Lung (tissue), 12 donors: Measurements from ENCODE around the gene SS18L1. TPM values are rescaled to one million over a fixed set of nuclear protein-coding genes. Genes with fewer than 3 reads are reported as not detected.

Experiments
- ATAC-seq: fragments of 200-7000 bp; cut with Tn5 transposase; one replicate; pipeline ENCODE4 v1.9.1; 2020; ENCODE audit warnings: moderate number of reproducible peaks; ENCODE audit not compliant: insufficient read depth, low FRiP score
- DNase-seq, 3 donors: peaks; one replicate each; pipeline ENCODE4 v3.0.0-alpha.2; 2013 to 2017
- H3K27ac ChIP-seq, 2 donors: one replicate each; pipeline ENCODE4 v1.5.1; 2013; ENCODE audit warnings: mild to moderate bottlenecking in 2 of 2, moderate library complexity in 2 of 2, control low read depth in 1 of 2, inconsistent platforms in 1 of 2, low read depth in 1 of 2, low read length in 1 of 2
- H3K27me3 ChIP-seq, 3 donors: one replicate each; pipeline ENCODE4 v1.5.1; 2013; ENCODE audit warnings: low read length in 2 of 3; ENCODE audit not compliant: control insufficient read depth in 3 of 3, insufficient read depth in 3 of 3
- H3K36me3 ChIP-seq, 4 donors: one replicate each; pipeline ENCODE4 v1.5.1; 2013; ENCODE audit warnings: low read length in 4 of 4, mild to moderate bottlenecking in 1 of 4, moderate library complexity in 1 of 4; ENCODE audit not compliant: control insufficient read depth in 4 of 4, insufficient read depth in 4 of 4
- H3K4me1 ChIP-seq, 5 donors: one replicate each; pipeline ENCODE4 v1.5.1; 2013; ENCODE audit warnings: low read length in 5 of 5, mild to moderate bottlenecking in 2 of 5, moderate library complexity in 1 of 5; ENCODE audit not compliant: control insufficient read depth in 5 of 5, insufficient read depth in 5 of 5
- H3K4me3 ChIP-seq: one replicate; pipeline ENCODE4 v1.5.1; 2013; ENCODE audit warnings: mild to moderate bottlenecking, control low read depth, moderate library complexity
- H3K9ac ChIP-seq, 2 donors: one replicate each; pipeline ENCODE4 v1.5.1; 2013; ENCODE audit warnings: low read length in 2 of 2, control low read depth in 1 of 2; ENCODE audit not compliant: insufficient read depth in 1 of 2
- H3K9me3 ChIP-seq, 4 donors: one replicate each; pipeline ENCODE4 v1.5.1; 2013; ENCODE audit warnings: low read length in 3 of 4, mild to moderate bottlenecking in 1 of 4, moderate library complexity in 1 of 4; ENCODE audit not compliant: control insufficient read depth in 4 of 4, insufficient read depth in 3 of 4
- CTCF ChIP-seq: IDR thresholded peaks from 2 replicates; pipeline ENCODE4 v1.5.1; 2012; ENCODE audit warnings: mild to moderate bottlenecking; ENCODE audit errors: control extremely low read depth, extremely low read depth
- WGBS, 2 donors: extraction: QIAGEN DNeasy Blood & Tissue Kit; methylation state at CpG; one replicate each; pipeline ENCODE4 v1.1.7; 2013; 5-methylcytosine and 5-hydroxymethylcytosine counted together
- polyA plus RNA-seq, 2 donors: library from polyadenylated mRNA; stranded (reverse); fragments of 200-250 nt; gene quantifications; one replicate each; pipeline ENCODE4 v1.2.1, GENCODE V29; 2013
- total RNA-seq, 2 donors: library from RNA; depleted of rRNA in 1 of 2; stranded (reverse); fragments of >200 nt in 1 of 2; gene quantifications; one replicate each; pipeline ENCODE4 v1.2.1, GENCODE V29; 2014 to 2021
- donor health status: control.
- donor health status: control.
- donor health status: Bipolar disorder and iron deficiency.
- donor health status: healthy.
- donor health status: DM: yes; HTN: yes; CAD: no.

SS18L1 gene
- total and polyA plus RNA-seq, 4 donors = 7.2 to 24.1 (median 14.9) TPM

- Histone ChIP-seq H3K36me3 (no peaks in the 10 kb centered on the region), H3K27me3 (peaks cover 5 to 55% (median 20%) of the 10 kb centered on the region in 3 donors), H3K27ac (no peak overlapping the region), H3K9me3 (peaks cover 0 to 5% (median 0%) of the 10 kb centered on the region in 4 donors), H3K9ac (no peak overlapping the region), H3K4me1 (peaks cover 0 to 10% (median 0%) of the 10 kb centered on the region in 5 donors), H3K4me3 (no peak overlapping the region)
- WGBS, 2 donors = 68 to 73% methylated on average over 21 to 26 of the region's 26 CpGs
- no peak for TF ChIP-seq CTCF
- ATAC-seq (no peak), DNase-seq (no peak)
These were observed 73.3 kb downstream of the SS18L1 start for GRCh38 chr20:62216636-62217566.

- H3K27ac ChIP-seq = no peak overlapping the region
- H3K36me3 ChIP-seq = no peaks in the 10 kb centered on the region
- DNase-seq = no peak
- no peak overlapping the region for H3K4me3 ChIP-seq
- TF ChIP-seq CTCF = no peak
- no peak for ATAC-seq
- 58 to 65% methylated on average over 38 of the region's 38 CpGs for WGBS, 2 donors
- peaks cover 0 to 5% (median 0%) of the 10 kb centered on the region in 4 donors for H3K9me3 ChIP-seq
- H3K27me3 ChIP-seq = peaks cover 9 to 67% (median 24%) of the 10 kb centered on the region in 3 donors
- H3K4me1 ChIP-seq = peaks cover 0 to 10% (median 0%) of the 10 kb centered on the region in 5 donors
- H3K9ac ChIP-seq = no peak overlapping the region
These were observed 74.6 kb downstream of the SS18L1 start for GRCh38 chr20:62217913-62218773.

GRCh38 chr20:62219101-62219991 lies 75.8 kb downstream of the SS18L1 start:
- no peak for TF ChIP-seq CTCF
- Histone ChIP-seq H3K36me3 (no peaks in the 10 kb centered on the region), H3K4me3 (no peak overlapping the region), H3K27me3 (peaks cover 14 to 66% (median 24%) of the 10 kb centered on the region in 3 donors), H3K27ac (no peak overlapping the region), H3K9ac (no peak overlapping the region), H3K9me3 (peaks cover 0 to 5% (median 0%) of the 10 kb centered on the region in 4 donors), H3K4me1 (peaks cover 0 to 10% (median 0%) of the 10 kb centered on the region in 5 donors)
- WGBS, 2 donors = 2 to 3% methylated on average over 63 to 84 of the region's 84 CpGs
- ATAC-seq = no peak
- DNase-seq = no peak
